WTC11 (cell line): ENCODE results near the gene KRTAP10-10.

Experiments
- SP1 ChIP-seq: sonication (generic); formaldehyde crosslinking; conservative IDR thresholded peaks from 2 replicates; pipeline ENCODE4 v1.8.1; 2022; ENCODE audit warnings: missing genetic modification reagents
- TF ChIP-seq, protein P1 (sequence below): fragments of 200-600 bp; IDR thresholded peaks from 2 replicates; pipeline ENCODE4 v1.8.0; 2022; ENCODE audit warnings: antibody characterized with exemption

DNA sequence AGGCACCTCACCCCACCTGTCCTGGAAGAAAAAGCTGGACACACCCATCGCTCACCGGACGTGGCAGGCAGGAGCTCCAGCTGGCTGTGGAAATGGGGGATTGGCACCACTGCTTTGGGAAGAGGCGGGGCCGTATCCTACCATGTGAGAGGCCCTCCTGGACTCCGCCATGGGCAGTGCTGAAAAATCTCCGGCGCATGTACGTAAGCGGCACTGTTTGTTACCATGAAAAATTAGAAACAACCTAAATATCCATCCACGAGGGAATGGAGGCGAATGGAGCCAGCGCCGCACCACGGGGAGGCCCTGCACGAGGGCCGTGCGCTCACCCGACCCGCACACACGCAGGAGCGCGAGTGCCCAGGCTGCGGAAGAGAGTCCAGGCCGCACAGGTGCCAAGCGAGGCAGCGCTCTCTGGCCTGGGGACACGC, 22.2 kb upstream of the KRTAP10-10 start:
- TF ChIP-seq SP1: no peak
- TF ChIP-seq, protein P1, sequence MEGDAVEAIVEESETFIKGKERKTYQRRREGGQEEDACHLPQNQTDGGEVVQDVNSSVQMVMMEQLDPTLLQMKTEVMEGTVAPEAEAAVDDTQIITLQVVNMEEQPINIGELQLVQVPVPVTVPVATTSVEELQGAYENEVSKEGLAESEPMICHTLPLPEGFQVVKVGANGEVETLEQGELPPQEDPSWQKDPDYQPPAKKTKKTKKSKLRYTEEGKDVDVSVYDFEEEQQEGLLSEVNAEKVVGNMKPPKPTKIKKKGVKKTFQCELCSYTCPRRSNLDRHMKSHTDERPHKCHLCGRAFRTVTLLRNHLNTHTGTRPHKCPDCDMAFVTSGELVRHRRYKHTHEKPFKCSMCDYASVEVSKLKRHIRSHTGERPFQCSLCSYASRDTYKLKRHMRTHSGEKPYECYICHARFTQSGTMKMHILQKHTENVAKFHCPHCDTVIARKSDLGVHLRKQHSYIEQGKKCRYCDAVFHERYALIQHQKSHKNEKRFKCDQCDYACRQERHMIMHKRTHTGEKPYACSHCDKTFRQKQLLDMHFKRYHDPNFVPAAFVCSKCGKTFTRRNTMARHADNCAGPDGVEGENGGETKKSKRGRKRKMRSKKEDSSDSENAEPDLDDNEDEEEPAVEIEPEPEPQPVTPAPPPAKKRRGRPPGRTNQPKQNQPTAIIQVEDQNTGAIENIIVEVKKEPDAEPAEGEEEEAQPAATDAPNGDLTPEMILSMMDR: no peak
